ENCODE measurements around the gene OR13C9.
"Not testable (repeated sequence)": the region's sequence is repeated elsewhere in the genome, so short reads cannot be mapped to it uniquely, and the experiment has no call there.

OR13C9 gene

GRCh38 chr9:104618104-104618503 lies at the start of gene OR13C9:
Gene OR13C9 (minus strand): TSS chr9:104618204. CDS start chr9:104618204, 0 bp downstream.
- no peak for DNase-seq (ENCODE audit: low spot score)

- DNase-seq (ENCODE audit: low spot score), result no peak
Observed at GRCh38 chr9:104658496-104659195, 40.6 kb upstream of the OR13C9 start.

GRCh38 chr9:104635456-104635855 lies 17.5 kb upstream of the OR13C9 start:
- DNase-seq (ENCODE audit: low spot score), result no peak

- no peak for DNase-seq (ENCODE audit: low spot score)
Observed at GRCh38 chr9:104633976-104634520, 16.0 kb upstream of the OR13C9 start.

GRCh38 chr9:104625964-104626363 lies 8.0 kb upstream of the OR13C9 start:
- not testable (repeated sequence) for DNase-seq (ENCODE audit: low spot score)

- DNase-seq (ENCODE audit: low spot score), result no peak
Observed at GRCh38 chr9:104617418-104617817, 586 bp downstream of the OR13C9 start.

GRCh38 chr9:104611213-104611612 lies 6.8 kb downstream of the OR13C9 start:
- DNase-seq (ENCODE audit: low spot score), result no peak

GRCh38 chr9:104608336-104608735 lies 9.7 kb downstream of the OR13C9 start:
- peak; percentile 69 for DNase-seq (ENCODE audit: low spot score)

- DNase-seq (ENCODE audit: low spot score), result no peak
Observed at GRCh38 chr9:104606152-104606551, 11.9 kb downstream of the OR13C9 start.

GRCh38 chr9:104605527-104605926 lies 12.5 kb downstream of the OR13C9 start, which contains the start of gene OR13C2:
Gene OR13C2 (minus strand): TSS chr9:104605627. CDS start chr9:104605627, 0 bp downstream.
- not testable (repeated sequence) for DNase-seq (ENCODE audit: low spot score)

GRCh38 chr9:104604801-104605200 lies 13.2 kb downstream of the OR13C9 start:
- DNase-seq (ENCODE audit: low spot score), result no peak

- DNase-seq (ENCODE audit: low spot score), result not testable (repeated sequence)
Observed at GRCh38 chr9:104599313-104599712, 18.7 kb downstream of the OR13C9 start, which contains the start of gene OR13C5. Gene OR13C5 (minus strand): TSS chr9:104599413. CDS start chr9:104599413, 0 bp downstream.

- DNase-seq (ENCODE audit: low spot score), result not testable (repeated sequence)
Observed at GRCh38 chr9:104598749-104599148, 19.3 kb downstream of the OR13C9 start.

- DNase-seq (ENCODE audit: low spot score), result no peak
Observed at GRCh38 chr9:104589626-104590025, 28.4 kb downstream of the OR13C9 start.

GRCh38 chr9:104586496-104587180 lies 31.4 kb downstream of the OR13C9 start:
- DNase-seq (ENCODE audit: low spot score), result no peak

GRCh38 chr9:104580562-104580961 lies 37.4 kb downstream of the OR13C9 start:
- DNase-seq (ENCODE audit: low spot score), result no peak

GRCh38 chr9:104577263-104577662 lies 40.7 kb downstream of the OR13C9 start:
- no peak for DNase-seq (ENCODE audit: low spot score)

GRCh38 chr9:104575456-104575855 lies 42.5 kb downstream of the OR13C9 start:
- no peak for DNase-seq (ENCODE audit: low spot score)

GRCh38 chr9:104572612-104573011 lies 45.4 kb downstream of the OR13C9 start:
- DNase-seq (ENCODE audit: low spot score), result no peak

- no peak for DNase-seq (ENCODE audit: low spot score)
Observed at GRCh38 chr9:104568868-104569267, 49.1 kb downstream of the OR13C9 start, which contains the start of gene OR13C8. Gene OR13C8 (plus strand): TSS chr9:104569168. CDS start chr9:104569168, 0 bp downstream.
